EL (cell line): ENCODE measurements around the gene ARHGAP19.

Source experiments
- DNase-seq: peaks from one replicate; pipeline ENCODE4 v3.0.0-alpha.2; 2016

ARHGAP19 gene

DNA sequence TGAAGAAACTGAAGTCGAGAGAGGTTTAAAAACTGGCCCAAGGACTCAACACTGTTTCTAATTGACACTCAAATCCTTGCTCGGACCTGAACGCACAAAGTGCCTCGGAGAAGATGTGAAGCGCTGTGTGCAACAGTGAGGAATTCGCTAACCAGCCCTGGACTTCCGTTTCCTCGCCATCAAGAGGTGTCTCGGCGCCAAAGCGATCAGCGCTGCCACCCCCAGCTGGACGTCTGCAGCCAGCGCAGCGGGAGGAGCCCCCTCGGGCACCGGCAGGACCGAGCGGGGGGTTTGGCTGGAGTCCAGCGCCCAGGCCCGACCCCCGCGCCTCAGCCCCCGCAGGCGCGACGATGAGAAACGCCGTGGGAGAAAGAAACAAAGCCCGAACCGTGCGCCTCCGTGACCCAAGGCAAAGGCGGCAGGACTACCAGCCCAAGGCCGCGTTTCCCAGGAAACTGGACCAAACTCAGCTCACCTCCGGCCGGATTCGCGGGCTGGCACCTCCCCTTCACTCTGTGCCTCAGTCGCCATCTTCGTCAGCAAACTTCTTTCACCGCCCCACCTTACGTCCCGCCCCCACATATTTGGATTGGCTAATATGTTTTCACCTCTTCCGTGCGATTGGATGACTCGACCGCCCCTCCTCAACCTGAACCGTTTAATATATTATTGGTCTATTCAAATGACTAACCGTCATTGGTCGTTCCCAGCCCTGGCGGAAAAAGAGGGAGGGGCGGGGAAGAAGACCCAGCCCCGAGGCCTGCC lies at the start of gene ARHGAP19:
Gene ARHGAP19 (minus strand): TSS at position 541 of the 765 bp plus-strand sequence. CDS start 10 bp downstream, at position 531.
- DNase-seq = peak; percentile 99

DNA sequence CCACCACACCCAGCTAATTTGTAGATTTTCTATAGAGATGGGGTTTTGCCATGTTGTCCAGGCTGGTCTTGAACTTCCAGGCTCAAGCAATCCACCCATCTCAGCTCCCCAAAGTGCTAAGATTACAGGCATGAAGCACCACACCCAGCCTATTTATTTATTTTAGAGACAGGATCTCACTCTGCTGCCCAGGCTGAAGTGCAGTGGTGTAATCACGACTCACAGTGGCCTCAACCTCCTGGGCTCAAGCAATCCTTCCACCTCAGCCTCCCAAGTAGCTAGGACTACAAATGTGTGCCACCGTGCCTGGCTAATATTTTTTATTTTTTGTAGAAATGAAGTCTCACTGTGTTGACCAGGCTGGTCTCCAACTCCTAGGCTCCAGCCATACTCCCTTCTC lies 49.0 kb upstream of the ARHGAP19 start:
- no peak for DNase-seq

- DNase-seq = no peak
These were observed 45.6 kb upstream of the ARHGAP19 start for GRCh38 chr10:97338041-97338440.

DNA sequence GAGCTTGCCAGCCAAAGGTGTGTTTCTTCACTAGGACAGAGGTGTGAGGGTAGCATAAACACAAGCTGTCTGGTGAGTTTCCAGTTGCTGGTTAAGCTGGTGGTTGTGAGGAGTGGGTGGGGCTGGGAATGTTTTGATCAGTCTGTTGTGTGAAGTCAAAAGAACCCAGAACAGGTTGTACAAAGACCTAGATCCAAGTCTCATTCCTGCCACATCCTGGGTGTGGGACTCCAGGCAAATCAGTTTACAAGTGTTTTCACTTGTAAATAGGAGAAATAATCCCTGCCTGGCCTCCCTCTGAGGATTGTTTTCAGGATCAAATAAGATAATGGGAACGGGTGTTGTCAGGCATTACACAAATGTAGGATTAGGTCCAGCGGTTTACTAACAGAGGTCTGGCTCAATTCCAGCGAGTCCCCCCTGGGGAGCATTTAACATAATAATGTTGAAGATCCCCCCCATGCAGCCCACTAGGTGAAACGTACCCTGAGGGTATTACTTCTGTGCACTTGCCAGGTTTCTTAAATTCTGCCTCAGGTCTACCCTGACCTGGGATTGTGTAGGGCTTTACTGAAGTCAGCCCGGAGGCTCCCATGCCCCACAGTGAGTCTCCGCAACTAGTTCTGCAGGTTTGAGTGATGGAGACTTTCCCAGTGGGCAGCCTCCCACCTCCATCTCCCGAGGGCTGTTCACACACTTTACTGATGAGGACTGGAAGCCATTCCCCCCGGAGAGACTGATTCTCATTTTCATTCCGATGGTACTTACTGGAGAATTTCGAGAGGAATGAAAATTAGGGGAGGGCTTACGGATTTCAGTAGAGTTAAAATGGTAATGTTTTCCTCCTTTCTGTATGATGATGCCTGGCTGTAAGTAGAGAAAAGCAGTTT lies 44.8 kb upstream of the ARHGAP19 start:
- DNase-seq = no peak

- DNase-seq = no peak
These were observed 44.0 kb upstream of the ARHGAP19 start for GRCh38 chr10:97336446-97336845.

DNA sequence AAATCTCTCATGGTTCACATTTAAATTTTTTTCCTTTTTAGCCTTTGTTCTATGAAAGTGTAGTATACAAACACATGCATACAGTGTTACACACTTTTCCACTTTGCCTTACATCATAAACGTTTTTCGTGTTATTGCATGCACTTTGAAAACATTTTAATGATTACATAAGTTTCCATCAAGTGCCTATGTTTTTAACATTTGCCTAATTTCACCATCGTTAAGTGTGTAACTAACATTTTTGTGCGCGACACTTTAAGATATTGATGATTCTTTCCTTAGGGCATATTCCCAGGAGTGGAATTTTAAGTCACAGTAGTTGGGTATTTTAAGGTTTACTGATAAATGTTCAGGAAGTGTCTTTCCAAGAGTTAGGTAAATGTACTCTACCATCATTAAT lies 43.6 kb upstream of the ARHGAP19 start:
- DNase-seq = no peak

DNA sequence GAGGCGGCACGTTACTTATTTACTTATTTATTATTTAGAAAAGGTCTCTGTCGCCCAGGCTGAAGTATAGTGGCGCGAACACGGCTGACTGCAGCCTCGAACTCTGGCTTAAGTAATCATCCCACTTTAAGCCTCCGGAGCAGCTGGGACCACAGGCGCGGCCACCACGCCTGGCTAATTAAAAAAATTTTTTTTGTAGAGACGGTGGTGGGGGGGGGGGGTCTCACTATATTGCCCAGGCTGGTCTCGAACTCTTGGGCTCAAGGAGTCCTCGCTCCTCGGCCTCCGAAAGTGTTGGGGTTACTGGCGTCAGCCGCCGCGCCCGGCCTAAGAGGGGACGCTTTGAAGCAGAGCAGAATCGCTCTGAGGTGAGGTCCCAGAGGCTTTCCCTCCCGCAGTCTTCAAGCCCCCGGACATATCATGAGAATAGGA lies 42.8 kb upstream of the ARHGAP19 start:
- DNase-seq = no peak

- peak; percentile 89 for DNase-seq
These were observed 42.1 kb upstream of the ARHGAP19 start, which contains the start of gene FRAT2 for GRCh38 chr10:97334370-97335175. FRAT2 (minus strand) TSS chr10:97334729; CDS start chr10:97334572, 157 bp downstream.

DNA sequence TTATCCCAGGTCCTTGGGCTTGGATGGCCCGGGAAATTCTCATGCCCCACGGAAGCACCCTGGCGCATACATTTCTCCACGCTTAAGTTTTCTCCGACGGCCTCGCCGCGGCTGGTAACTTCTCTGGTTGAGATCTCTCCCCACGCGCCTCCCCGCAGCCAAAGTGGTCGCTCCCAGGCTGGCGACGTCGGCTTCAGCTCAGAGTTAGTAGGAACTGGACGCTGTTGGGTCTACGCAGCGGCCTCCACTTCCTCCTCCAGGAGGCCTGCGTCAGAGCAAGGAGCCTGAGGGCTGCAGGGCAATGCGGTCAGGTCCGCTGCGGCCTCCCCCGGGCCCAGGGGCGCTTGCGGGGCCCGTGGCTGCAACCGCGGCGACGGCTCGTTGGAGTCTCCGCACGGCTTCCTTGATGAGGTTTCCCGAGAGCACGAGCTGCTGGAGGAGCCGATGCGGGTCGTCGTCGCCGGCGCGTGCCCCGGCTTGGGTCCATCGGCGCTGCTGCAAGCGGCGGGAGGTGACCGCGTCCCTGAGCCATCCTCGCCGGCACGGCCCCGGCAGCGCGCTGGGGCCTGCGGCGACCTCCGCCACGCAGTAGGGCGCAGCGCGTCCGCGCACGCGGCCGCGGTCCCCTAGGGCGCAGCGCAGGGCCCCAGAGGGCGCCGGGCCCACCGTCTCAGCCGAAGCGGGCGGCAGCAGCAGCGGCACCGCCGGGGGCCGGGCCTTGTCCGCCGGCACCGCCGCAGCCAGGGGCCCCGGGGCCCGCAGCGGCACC lies 41.3 kb upstream of the ARHGAP19 start:
- peak; percentile 58 for DNase-seq

DNA sequence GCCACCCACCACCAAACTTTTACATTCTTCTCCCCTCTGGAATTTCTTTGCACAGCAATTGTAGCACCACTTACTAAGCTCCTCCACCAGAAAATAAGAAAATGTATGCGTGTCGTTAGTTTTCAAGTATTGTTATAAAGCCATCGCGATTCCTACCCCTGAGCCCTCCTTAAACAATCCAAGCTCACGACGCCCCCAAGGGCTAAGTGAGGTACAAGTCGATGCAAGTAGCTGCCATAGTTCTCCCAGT lies 40.8 kb upstream of the ARHGAP19 start:
- DNase-seq = peak; percentile 54

- peak; percentile 85 for DNase-seq
These were observed 40.3 kb upstream of the ARHGAP19 start for GRCh38 chr10:97332591-97333350.

GRCh38 chr10:97331153-97331703 lies 38.8 kb upstream of the ARHGAP19 start:
- DNase-seq = no peak

DNA sequence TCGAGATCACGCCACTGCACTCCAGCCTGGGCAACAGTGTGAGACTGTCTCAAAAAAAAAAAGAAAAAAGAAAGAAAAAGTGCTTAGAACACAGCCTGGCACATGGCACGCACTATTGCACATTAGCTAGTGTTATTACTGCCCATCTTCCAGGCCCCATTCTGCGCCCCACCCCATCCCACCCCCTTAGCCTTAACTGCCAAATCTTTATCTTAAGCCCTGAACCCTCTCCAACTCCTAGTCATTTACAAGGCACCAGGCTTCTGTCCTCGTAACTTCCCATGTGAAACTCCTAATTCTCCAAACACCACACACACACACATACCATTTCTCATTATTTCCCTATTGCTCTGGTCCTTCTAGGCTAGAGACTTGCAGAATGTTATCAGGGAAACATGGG lies 37.3 kb upstream of the ARHGAP19 start:
- DNase-seq = no peak

DNA sequence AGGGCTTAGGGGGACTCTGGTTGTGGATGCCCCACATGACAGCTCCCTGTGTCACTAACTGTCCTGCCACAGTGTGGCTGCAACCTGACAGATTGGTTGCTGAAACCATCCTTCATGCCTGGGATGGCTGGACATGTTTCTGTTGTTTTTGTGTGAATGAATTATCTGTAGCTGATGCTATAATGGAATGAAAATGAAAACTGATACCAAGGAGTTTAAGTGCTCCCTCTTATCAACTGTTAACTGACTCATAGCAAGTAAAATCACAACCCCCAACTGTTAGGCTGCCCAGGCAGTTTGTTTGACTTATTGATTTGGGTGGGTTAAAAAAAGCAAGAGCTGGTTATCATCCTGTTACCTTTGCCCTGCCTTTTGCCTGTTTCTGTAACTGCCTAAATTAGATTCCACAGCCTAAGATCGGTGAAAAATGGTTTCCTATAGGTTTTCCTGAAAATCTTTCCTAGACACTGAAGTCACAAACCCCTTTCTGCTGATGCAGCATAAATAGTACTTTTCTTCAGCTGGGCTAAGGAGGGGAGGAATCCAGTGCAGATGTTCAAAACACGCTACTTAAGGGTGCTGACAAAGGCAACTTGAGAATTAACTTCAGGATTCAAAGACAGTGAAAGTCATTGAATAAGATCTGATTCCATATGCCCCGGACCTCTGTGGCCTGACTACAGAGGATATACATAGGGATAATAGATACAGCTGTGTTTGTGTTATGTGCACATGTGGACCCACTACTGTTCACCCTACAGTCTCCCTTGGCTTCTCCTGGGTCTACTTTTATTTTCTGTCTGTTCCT lies 36.4 kb upstream of the ARHGAP19 start:
- no peak for DNase-seq

DNA sequence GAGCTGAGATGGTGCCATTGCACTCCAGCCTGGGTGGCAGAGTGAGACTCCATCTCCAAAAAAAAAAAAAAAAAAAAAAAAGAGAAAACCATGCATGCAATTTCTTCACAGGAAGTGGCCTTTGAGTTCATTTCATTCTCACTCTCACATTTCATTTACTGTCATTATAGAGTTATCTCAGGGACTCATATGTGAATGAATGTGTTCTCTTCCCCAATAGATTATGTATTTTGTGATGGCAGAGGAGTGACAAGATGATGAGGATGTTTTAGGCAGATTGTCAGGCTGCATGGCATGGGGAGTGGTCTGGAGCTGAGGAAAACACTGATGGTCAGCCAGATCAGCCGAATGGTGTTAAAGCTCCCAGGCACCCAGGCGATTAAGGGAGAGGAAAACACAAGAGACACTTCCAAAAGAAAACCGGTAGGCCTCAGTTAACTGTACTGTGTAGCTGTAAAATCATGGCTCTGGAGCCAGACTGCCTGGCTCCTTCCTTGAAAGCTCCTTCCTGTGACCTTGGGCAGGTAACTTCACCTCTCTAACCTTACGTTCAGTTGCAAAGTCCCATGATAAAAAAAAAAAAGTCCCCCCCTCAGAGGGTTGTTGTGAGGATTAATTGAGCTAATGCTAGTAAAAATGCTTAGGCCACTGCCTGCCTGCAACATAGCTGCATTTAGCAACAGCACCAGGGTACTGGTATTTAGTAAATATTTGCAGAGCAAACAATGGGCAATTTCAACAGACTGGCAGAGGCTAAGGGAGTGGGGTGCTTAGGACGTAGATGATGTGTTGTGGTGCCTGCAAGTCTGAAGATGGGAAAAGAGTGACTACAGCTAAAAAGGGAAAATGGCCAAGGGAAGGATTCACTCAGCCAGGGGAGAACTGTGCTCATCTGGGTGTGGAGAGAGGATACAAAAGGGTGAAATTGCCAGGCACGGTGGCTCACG lies 35.2 kb upstream of the ARHGAP19 start:
- DNase-seq = no peak

DNA sequence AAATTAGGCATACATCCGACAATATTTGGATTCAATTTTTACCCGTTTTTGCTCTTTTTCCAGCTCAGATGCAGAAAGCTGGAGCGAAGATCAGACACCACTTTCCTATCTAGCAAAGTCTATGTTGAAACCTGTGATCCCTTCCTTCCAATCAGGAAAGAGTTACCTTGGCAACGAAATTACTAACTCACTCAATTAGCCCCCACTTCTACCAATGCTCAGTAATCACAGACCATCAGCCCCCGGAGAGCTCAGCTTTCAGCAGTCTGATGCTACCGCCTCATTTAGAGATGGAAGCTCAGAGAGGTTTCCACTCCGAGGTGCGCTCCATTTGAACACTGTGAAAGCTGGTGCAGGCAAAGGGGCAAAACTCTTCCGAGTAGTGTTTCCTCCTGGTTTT lies 33.3 kb upstream of the ARHGAP19 start:
- no peak for DNase-seq

- no peak for DNase-seq
These were observed 31.1 kb upstream of the ARHGAP19 start for GRCh38 chr10:97323501-97323900.

DNA sequence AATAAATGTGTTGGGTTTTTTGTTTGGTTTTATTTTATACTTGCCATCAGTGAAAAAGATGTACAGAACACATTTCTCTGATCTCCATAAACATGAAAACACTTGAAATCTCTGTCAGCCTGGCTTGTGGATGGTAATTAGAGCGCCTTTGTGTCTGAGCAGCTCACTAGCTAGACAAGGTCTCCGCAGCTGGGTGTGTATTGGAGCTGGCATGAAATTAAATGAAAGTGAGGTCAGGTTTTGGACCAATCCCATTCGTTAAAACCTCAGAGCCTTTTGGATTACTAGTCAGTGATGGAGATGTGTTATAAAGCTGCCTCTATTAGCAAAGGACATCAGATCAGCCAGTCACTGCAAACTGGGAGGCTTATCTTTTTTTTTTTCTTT lies 29.4 kb upstream of the ARHGAP19 start:
- no peak for DNase-seq
